HS-27A (cell line): ENCODE measurements around the gene BRCA2.

Experiments
- DNase-seq: peaks from one replicate; pipeline ENCODE4 v3.0.0-alpha.2; 2012; ENCODE audit warnings: low read depth, missing footprints

Gene BRCA2, protein sequence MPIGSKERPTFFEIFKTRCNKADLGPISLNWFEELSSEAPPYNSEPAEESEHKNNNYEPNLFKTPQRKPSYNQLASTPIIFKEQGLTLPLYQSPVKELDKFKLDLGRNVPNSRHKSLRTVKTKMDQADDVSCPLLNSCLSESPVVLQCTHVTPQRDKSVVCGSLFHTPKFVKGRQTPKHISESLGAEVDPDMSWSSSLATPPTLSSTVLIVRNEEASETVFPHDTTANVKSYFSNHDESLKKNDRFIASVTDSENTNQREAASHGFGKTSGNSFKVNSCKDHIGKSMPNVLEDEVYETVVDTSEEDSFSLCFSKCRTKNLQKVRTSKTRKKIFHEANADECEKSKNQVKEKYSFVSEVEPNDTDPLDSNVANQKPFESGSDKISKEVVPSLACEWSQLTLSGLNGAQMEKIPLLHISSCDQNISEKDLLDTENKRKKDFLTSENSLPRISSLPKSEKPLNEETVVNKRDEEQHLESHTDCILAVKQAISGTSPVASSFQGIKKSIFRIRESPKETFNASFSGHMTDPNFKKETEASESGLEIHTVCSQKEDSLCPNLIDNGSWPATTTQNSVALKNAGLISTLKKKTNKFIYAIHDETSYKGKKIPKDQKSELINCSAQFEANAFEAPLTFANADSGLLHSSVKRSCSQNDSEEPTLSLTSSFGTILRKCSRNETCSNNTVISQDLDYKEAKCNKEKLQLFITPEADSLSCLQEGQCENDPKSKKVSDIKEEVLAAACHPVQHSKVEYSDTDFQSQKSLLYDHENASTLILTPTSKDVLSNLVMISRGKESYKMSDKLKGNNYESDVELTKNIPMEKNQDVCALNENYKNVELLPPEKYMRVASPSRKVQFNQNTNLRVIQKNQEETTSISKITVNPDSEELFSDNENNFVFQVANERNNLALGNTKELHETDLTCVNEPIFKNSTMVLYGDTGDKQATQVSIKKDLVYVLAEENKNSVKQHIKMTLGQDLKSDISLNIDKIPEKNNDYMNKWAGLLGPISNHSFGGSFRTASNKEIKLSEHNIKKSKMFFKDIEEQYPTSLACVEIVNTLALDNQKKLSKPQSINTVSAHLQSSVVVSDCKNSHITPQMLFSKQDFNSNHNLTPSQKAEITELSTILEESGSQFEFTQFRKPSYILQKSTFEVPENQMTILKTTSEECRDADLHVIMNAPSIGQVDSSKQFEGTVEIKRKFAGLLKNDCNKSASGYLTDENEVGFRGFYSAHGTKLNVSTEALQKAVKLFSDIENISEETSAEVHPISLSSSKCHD (N-terminal part only)

GRCh38 chr13:32315238-32316027 lies at the start of gene BRCA2, which contains the start of gene ZAR1L:
BRCA2 (plus strand) TSS chr13:32315508; CDS start chr13:32316461, 953 bp downstream.
ZAR1L (minus strand) TSS chr13:32315363; CDS start chr13:32311925, 3,438 bp downstream.
- DNase-seq: peak; percentile 51

DNA sequence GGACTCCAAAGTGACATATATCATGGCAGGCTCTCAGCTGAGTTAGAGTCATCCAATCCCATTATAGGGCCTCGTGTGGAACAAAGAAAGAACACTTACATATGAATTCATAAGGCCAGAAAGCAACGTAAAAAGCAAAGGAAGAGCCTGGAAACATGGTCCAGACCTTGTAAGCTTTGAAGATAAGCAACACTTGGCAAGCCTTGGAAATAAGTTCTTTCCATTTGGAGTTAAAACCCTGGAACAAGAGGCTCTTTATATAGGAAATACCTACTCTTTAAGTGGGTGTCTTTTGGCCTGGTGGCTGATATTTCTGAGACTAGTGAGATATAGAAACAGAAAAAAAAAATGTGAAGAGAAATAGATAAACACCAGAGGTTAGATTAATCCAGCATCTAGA lies 49.6 kb upstream of the BRCA2 start:
- DNase-seq: no peak

DNA sequence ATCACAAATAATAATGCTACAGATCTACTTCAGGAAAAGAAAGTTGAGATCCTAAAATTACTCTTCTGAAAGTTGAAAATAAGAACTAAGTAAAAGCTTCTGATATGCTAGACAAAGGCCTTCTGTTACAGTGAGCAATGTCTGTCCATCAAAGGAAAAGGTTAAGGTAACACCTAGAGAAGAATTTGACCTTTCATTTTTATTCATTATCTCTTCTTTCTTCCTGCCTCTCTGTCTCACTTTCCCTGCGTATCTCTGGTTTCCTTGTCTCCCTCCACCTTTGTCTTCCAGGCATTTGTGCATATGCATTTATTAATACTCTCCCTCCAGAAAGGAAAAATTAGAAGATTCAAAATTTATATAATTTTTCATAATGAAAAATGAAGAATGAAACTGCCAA lies 49.2 kb upstream of the BRCA2 start:
- no peak for DNase-seq

DNA sequence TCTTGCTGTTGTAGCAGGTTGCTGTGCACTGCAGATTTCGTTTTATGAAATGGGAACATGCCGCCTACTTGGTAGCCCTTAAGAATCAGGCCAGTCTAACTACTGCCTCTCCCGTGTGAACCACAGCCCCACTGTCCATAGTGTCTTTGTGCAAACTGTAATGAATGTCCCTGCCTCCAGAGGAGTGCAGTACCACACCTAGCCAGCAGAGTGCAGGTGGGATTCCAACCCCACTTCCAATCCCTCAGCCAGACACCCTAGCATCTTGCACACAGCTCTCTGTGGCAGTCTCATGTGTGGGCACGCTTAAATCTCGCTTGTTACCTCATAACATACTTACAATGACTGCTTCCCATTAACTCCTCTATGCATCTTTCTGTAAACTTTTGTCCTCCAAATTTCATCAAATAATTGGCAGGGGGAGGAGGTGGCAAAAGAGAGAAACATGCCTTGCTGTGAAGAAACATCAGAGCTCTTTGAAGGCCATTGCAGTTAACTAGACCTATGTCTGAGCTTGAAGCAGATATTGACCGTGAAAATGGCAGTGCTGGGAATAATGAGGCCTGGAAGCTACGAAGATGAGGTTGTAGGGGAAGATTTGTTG lies 47.4 kb upstream of the BRCA2 start:
- DNase-seq: no peak

- no peak for DNase-seq
Measured at GRCh38 chr13:32272021-32272683, 43.2 kb upstream of the BRCA2 start.

DNA sequence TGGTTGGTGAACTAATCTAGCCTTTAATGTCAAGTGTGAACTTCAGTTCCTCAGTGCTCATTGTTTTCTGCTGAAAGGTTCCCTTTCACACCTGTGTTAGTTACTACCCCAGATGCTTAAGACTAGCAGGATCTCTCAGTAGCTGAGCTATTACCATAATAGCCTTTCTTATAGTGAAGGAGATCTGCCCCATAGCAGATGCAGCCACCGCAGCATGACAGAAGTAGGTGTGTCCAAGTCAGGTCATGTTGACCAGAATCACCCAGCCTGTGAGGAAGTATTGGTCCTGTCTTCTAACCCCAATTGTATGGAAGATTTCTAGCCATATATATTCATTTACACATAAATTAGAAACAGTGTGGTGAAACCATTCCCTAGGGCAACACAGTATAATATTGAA lies 37.5 kb upstream of the BRCA2 start:
- no peak for DNase-seq

GRCh38 chr13:32278426-32278825 lies 36.9 kb upstream of the BRCA2 start:
- DNase-seq: no peak

DNA sequence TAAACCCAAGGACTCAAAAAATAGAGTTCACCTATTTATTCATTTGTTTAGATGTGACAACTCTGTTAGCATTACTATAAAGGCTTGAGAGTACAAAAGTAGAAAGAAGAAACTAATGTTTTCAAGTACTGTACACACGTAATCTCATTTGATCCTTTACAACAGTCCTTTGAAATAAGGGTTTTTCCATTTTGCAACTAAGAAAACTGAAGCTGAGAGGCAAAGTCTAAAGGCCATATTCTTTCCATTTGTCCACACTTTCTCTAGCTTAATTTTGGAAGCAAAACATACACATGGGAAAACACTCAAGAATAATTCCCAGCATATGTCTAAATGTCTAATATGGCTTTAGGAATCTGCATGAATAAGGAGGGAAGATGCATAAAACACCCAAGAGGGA lies 34.2 kb upstream of the BRCA2 start:
- no peak for DNase-seq

DNA sequence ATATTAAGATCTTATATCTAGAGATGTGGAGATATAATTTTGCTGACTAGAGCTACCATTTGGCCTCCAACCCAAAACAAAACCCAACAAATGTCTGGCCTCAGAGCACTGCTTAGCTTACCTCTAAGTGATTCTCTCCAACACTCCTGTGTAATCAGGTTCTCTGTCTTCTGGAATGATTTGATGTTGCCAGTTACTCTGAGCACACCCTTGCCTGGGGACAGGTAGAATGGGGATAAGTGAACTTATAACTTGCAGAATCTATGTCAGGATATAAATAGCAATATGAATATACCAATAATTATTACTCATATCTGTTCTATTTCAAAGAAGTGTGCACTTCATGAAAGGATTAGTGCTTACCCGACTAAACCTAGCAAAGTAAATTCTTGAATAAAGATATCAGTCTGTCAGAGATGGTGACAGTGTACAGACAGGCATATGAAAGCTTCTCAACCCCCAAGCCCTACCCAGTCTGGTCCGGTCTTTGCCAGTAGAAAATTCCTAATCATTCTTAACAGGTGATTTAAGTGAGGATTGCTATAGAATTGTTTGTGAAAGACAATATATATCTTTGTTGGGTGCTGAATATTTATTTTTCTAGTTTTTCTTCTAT lies 33.1 kb upstream of the BRCA2 start:
- no peak for DNase-seq

- no peak for DNase-seq
Measured at GRCh38 chr13:32284927-32285632, 30.2 kb upstream of the BRCA2 start.

DNA sequence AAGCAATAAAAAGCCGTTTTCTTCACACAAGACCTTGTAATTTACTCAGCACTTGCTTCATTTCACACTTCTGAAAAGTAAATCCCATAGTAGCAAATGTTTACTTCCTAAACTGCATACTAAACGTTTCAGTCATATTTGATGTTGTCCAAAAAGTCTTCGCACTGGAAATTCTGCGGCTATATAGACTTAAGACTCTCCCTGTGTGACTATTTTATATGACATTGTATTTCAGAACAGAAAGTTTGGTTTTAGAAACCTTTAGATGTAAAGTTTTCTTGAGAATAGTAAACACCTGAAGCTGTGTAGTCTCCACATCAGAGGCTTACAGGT lies 29.7 kb upstream of the BRCA2 start:
- DNase-seq: no peak

DNA sequence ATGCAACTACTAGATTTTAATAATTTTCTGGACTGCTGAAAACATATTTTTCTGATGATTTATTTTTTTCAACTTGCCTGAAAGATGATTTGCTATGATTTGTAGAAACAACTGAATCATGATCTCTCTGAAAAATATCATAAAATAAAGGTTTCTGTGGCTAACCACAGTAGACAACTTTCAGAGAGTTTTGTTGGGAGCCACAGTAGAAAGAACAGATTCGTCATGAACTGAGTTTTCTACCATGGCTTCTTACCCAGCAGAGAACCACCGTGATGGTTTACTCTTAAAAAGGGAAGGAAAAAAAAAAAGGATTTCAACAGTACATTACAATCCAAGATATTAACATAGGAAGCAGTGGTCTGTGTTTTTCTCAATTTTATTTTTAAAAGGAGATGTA lies 18.1 kb upstream of the BRCA2 start:
- DNase-seq: no peak

DNA sequence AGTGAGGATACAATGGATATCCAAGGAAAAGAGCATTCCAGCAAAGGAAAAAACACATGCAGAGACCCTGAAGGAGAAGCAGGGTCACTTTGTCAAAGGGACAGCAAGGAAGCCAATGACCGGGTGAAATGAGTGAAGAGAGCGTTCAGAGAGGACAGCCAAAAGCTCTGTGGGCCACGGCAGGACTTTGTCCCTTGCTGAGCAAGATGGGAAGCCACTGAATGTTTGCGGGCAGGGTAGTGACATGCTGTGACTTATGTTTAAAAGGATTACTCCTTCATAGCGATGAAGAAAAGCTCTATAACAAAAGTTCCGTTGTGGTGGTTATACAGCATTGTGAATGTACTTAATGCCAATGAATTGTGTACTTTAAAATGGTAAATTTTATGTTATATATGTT lies 16.6 kb upstream of the BRCA2 start:
- DNase-seq: no peak

DNA sequence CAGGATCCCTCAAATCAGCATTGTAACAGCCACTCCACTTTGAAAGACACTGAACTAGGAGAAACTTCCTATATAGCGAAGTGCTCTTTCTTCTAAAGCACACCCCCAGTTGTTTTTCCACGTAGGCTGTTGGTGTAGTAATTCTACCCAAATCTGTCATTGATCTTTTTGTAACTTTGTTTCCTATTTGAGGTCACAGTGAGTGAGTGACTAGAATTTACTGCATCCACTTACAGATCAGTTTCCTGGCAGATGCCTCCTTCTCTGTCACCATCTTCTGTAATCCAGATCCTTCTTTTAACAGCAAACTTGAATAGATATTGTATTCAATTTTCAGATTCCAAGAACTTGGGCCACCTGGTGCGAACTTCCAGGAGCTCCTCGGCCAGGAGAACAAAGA lies 15.4 kb upstream of the BRCA2 start:
- DNase-seq: no peak

GRCh38 chr13:32300406-32300805 lies 14.9 kb upstream of the BRCA2 start:
- DNase-seq: no peak

GRCh38 chr13:32300920-32301319 lies 14.4 kb upstream of the BRCA2 start:
- no peak for DNase-seq

DNA sequence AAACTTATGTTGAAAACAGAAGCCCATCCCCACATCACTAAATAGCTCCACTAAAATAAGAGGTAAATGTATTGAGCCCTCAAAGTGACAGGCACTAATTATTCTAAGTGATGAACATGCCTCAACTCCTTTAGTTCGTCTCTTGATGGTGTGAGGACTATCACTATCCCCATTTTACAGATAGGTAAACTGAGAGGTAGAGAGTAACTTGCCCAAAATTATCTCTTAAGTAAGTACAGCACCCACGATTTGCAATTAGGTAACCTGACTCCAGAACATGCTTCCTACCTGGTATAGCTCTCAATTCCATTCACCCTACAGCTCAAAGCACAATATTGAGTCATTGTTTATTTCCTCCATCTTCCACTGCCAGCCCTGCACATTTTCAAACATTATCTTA lies 12.8 kb upstream of the BRCA2 start:
- no peak for DNase-seq

GRCh38 chr13:32305646-32306045 lies 9.7 kb upstream of the BRCA2 start:
- no peak for DNase-seq

DNA sequence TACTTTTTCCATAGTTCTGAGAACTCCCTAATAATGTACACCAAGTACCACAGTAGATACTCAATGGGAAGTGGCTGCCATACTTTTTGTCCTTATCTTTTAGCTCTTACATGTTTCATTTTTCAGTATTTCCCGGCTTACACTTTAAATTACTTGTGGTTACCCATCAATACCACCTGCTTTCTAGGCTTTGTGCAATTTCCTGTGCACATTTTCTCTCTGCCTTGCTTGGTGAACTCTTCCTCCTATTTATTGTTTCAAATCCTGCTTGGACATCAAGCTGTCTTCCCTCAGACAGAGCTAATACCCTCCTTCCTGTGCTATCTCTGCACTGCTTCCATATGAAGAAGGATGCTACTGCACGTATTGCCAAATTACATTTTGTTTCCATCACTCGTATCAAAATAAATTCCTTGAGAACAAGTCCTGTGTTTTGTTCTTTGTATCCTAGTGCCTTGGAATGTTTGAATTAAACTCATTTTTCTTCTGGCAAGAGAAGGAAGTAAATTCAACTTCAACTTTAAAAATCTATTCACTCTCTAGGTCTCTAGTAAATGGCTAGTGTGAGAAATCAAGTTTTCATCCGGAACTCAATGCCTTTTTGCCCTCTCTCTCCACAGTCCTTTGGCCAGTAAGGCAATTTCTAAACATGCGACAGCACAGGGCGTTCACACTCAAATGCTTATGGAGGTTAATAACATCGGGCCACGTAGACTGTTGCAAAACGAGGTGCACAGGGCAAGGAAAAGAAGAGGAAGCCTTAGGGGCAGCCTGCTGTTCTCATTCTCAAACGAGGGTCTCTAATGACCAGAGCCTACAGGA lies 5.8 kb upstream of the BRCA2 start:
- no peak for DNase-seq
